RWPE2 (cell line): ENCODE results near the gene AK1.

Experiments used
- ATAC-seq: fragments of 200-7000 bp; cut with Tn5 transposase; 3 replicates; pipeline ENCODE4 v1.9.1; 2021; ENCODE audit warnings: low read depth
- DNase-seq: peaks from one replicate; pipeline ENCODE4 v3.0.0-alpha.2; 2020; ENCODE audit warnings: low spot score
- H3K27ac ChIP-seq: fragments of 450-650 bp; 2 replicates; pipeline ENCODE4 v1.5.1; 2017; ENCODE audit warnings: mild to moderate bottlenecking; ENCODE audit not compliant: poor library complexity, severe bottlenecking
- H3K27me3 ChIP-seq: fragments of 250-450 bp; sonication (Bioruptor Pico); 2 replicates; pipeline ENCODE4 v1.5.1; 2021; ENCODE audit warnings: mild to moderate bottlenecking, moderate library complexity; ENCODE audit not compliant: insufficient read depth, poor library complexity, severe bottlenecking
- H3K36me3 ChIP-seq: fragments of 250-450 bp; sonication (Bioruptor Pico); 2 replicates; pipeline ENCODE4 v1.5.1; 2020; ENCODE audit warnings: low read depth, mild to moderate bottlenecking, moderate library complexity
- H3K4me1 ChIP-seq: fragments of 250-450 bp; sonication (Bioruptor Pico); 2 replicates; pipeline ENCODE4 v1.5.1; 2021; ENCODE audit warnings: mild to moderate bottlenecking, moderate library complexity; ENCODE audit not compliant: insufficient read depth, poor library complexity, severe bottlenecking
- H3K4me3 ChIP-seq: fragments of 250-450 bp; sonication (Bioruptor Pico); 2 replicates; pipeline ENCODE4 v1.5.1; 2021; ENCODE audit warnings: mild to moderate bottlenecking, moderate library complexity; ENCODE audit not compliant: severe bottlenecking
- H3K9me3 ChIP-seq: fragments of 250-450 bp; sonication (Bioruptor Pico); 2 replicates; pipeline ENCODE4 v1.5.1; 2021; ENCODE audit warnings: mild to moderate bottlenecking, moderate library complexity; ENCODE audit not compliant: severe bottlenecking
- TF ChIP-seq, protein P1 (sequence below): fragments of 450-650 bp; IDR thresholded peaks from one replicate; pipeline ENCODE4 v1.5.1; 2017; ENCODE audit warnings: mild to moderate bottlenecking, moderate library complexity; ENCODE audit not compliant: poor library complexity, severe bottlenecking

AK1 gene

DNA sequence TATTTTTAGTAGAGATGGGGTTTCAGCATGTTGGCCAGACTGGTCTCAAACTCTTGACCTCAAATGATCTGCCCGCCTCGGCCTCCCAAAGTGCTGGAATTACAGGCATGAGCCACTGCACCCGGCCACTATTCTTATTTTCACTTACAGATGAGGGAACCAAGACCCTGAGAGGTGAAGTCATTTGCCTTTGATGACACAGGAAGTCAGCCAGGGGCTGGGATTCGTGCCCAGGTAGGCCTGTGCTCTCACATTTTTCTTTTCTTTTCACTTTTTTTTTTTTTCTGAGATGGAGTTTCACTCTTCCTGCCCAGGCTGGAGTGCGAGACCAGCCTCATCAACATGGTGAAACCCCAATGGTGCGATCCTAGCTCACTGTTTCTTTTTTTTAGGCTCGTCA, 45.2 kb downstream of the AK1 start:
- Histone ChIP-seq H3K27me3 (no peaks in the 10 kb centered on the region), H3K27ac (no peak overlapping the region), H3K9me3 (no peaks in the 10 kb centered on the region), H3K4me1 (no peaks in the 10 kb centered on the region), H3K4me3 (no peak overlapping the region), H3K36me3 (no peaks in the 10 kb centered on the region)
- ATAC-seq = no peak
- no peak for DNase-seq
- TF ChIP-seq, protein P1, sequence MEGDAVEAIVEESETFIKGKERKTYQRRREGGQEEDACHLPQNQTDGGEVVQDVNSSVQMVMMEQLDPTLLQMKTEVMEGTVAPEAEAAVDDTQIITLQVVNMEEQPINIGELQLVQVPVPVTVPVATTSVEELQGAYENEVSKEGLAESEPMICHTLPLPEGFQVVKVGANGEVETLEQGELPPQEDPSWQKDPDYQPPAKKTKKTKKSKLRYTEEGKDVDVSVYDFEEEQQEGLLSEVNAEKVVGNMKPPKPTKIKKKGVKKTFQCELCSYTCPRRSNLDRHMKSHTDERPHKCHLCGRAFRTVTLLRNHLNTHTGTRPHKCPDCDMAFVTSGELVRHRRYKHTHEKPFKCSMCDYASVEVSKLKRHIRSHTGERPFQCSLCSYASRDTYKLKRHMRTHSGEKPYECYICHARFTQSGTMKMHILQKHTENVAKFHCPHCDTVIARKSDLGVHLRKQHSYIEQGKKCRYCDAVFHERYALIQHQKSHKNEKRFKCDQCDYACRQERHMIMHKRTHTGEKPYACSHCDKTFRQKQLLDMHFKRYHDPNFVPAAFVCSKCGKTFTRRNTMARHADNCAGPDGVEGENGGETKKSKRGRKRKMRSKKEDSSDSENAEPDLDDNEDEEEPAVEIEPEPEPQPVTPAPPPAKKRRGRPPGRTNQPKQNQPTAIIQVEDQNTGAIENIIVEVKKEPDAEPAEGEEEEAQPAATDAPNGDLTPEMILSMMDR = no peak

DNA sequence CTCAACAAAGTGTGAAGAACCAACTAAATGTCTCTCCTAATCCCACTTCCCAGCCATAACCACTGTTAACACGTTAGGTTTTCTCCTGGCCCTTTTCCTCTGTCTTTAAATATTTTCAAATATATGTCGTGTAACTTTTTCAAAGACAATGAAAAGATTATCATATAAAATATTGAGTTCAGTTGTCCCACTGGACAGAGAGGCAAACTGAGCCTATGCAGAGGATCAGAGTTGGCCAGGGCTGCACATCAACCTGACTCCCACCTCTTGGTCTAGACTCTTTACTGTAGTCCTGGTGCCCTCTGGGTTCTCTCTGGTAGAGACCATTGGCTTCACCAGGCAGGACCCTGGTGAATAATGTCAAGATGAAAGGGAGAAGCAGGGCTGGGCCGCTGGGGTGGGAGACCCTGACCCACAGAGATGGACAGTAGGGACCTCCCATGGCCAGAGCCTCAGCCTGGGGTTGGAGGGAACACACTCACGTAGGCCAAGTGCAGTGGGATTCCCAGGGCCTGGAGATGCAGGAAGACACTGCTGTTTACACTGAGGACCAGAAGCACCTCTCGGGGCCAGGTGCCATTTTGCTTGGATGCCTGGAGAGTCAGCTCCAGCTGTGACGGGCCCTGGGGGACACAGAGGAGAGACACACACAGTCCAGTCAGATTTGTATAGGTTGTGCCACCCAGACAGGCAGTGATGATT, 48.1 kb downstream of the AK1 start:
- no peaks in the 10 kb centered on the region for H3K27me3 ChIP-seq
- TF ChIP-seq, protein P1 = no peak
- H3K4me3 ChIP-seq = no peak overlapping the region
- H3K36me3 ChIP-seq = no peaks in the 10 kb centered on the region; the same call in 1 of the 2 replicates
- no peak overlapping the region for H3K27ac ChIP-seq
- no peak for ATAC-seq
- H3K9me3 ChIP-seq = no peaks in the 10 kb centered on the region
- DNase-seq = no peak
- H3K4me1 ChIP-seq = no peaks in the 10 kb centered on the region

DNA sequence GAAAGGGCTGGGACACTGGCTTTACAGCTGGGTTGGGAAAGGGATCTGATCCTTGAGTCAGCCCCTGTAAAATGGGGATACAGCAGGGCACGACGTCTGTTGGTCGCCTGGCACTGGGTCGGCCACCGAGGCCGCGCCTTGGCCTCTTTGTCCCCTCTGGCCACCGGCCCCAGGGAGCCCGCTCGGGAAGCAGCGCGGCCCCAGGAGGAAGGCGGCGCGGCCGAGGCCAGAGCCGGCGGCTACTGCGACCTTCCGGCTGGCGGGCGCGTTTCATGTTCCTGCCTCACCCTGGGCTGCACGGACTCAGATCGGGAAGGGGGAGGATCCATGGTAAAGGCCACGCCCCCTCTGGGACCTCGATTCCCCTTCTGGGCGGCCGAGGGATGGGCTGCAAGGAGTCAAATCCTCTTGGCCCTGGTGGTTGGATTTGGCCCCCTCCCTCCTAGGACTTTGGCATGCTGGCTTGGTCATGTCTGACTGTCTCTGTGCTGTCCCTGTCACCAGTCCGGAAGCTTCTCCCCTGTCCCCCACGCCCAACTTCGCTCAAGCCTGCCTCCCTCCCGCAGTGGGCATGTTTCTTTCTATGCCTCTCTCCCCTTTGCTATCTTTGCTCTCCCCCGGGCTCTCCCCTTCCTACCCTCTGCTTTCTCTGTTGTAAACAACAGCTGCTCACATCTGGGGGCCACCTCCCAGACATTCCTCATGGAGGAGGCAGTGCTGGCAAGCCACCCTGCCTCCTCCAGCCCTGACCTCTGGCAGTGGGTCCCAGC, 49.0 kb downstream of the AK1 start:
- DNase-seq (no peak), ATAC-seq (peak; percentile 55; the same call in 2 of the 3 replicates)
- Histone ChIP-seq H3K27ac (no peak overlapping the region), H3K4me1 (no peaks in the 10 kb centered on the region), H3K27me3 (no peaks in the 10 kb centered on the region), H3K4me3 (no peak overlapping the region), H3K9me3 (no peaks in the 10 kb centered on the region), H3K36me3 (no peaks in the 10 kb centered on the region; the same call in 1 of the 2 replicates)
- TF ChIP-seq, protein P1 = no peak

GRCh38 chr9:127826253-127826913, 51.1 kb downstream of the AK1 start:
- H3K9me3 ChIP-seq = no peaks in the 10 kb centered on the region
- no peak for ATAC-seq

More at GRCh38 chr9:127826253-127826913, 51.1 kb downstream of the AK1 start:
- no peak overlapping the region for H3K27ac ChIP-seq
- no peak overlapping the region for H3K4me3 ChIP-seq
- H3K27me3 ChIP-seq = no peaks in the 10 kb centered on the region
- H3K36me3 ChIP-seq = no peaks in the 10 kb centered on the region; the same call in 1 of the 2 replicates
- TF ChIP-seq, protein P1 = no peak
- no peaks in the 10 kb centered on the region for H3K4me1 ChIP-seq
- DNase-seq = no peak
